Esophagus squamous epithelium (tissue), 4 donors: ENCODE measurements around the gene SLC22A31.

Source experiments
- POLR2A ChIP-seq, 4 donors: fragments of 450-650 bp; IDR thresholded peaks; one replicate each; pipeline ENCODE4 v1.6.1; 2017; ENCODE audit warnings: antibody characterized with exemption in 4 of 4, mild to moderate bottlenecking in 4 of 4, moderate library complexity in 3 of 4
- TF ChIP-seq, protein P1 (sequence below), 6 experiments: fragments of 450-650 bp in 4 of 6; fragments of 200-600 bp in 2 of 6; sonication (generic) in 2 of 6; IDR thresholded peaks; one replicate each; pipeline ENCODE4 v1.5.1; 2016 to 2019; ENCODE audit warnings: antibody characterized with exemption in 6 of 6, mild to moderate bottlenecking in 4 of 6, moderate library complexity in 4 of 6

DNA sequence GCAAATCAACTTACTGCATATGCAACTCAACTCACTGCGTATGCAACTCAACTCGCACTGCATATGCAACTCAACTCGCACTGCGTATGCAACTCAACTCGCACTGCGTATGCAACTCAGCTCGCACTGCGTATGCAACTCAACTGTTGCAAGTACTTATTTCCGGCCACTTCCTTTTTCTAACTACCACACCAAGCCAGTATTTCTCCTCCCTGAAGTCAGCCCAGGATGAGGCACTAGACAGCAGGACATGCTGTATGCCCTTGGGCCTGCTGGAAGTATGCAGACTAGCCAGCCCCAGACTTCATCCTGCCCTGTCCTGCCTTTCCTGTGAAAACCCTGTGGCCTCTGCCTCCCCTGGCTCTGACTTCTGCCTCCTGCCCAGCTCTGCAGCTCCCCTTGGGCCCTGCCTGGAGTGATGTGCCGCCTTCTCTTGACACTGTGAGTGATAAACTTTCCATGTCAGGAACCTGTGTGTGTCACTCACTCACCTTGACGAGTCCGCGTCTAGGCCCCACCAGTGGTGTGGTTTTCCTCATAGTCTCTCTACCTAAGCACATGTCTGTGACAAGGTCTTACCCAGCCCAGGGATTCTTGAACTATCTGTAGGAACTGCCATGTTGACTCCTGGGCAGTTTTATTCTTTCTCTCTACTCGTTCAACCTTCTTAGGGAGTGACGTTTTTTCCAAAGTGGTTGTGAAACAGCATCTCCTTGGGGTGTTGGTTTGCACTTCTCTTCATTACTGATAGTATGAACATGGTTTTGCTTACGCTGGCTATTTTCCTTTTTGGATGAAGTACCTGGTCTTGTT lies 33.5 kb upstream of the SLC22A31 start:
- TF ChIP-seq, protein P1, sequence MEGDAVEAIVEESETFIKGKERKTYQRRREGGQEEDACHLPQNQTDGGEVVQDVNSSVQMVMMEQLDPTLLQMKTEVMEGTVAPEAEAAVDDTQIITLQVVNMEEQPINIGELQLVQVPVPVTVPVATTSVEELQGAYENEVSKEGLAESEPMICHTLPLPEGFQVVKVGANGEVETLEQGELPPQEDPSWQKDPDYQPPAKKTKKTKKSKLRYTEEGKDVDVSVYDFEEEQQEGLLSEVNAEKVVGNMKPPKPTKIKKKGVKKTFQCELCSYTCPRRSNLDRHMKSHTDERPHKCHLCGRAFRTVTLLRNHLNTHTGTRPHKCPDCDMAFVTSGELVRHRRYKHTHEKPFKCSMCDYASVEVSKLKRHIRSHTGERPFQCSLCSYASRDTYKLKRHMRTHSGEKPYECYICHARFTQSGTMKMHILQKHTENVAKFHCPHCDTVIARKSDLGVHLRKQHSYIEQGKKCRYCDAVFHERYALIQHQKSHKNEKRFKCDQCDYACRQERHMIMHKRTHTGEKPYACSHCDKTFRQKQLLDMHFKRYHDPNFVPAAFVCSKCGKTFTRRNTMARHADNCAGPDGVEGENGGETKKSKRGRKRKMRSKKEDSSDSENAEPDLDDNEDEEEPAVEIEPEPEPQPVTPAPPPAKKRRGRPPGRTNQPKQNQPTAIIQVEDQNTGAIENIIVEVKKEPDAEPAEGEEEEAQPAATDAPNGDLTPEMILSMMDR (IDR thresholded peaks at IDR 0.05): no peak
- TF ChIP-seq POLR2A (IDR thresholded peaks at IDR 0.05): no peak
